GM12874 (cell line): ENCODE measurements around the gene RELB.

Source experiments
- CTCF ChIP-seq: IDR thresholded peaks from 2 replicates; pipeline ENCODE4 v1.5.1; 2011; ENCODE audit warnings: low read depth, mild to moderate bottlenecking, control low read depth, low read length, moderate library complexity; ENCODE audit not compliant: insufficient read depth

Gene RELB

GRCh38 chr19:45058622-45059159 is 57.4 kb downstream of the RELB start:
- no peak for TF ChIP-seq CTCF

GRCh38 chr19:45059258-45059965 is 58.1 kb downstream of the RELB start:
- TF ChIP-seq CTCF = peak; percentile 91

GRCh38 chr19:45061965-45062364 is 60.7 kb downstream of the RELB start:
- TF ChIP-seq CTCF = no peak

- TF ChIP-seq CTCF = no peak
Measured at GRCh38 chr19:45063851-45064801, 62.9 kb downstream of the RELB start.

GRCh38 chr19:45066921-45067661 is 65.8 kb downstream of the RELB start:
- TF ChIP-seq CTCF = no peak

GRCh38 chr19:45068041-45068440 is 66.8 kb downstream of the RELB start:
- no peak for TF ChIP-seq CTCF

GRCh38 chr19:45069056-45069455 is 67.8 kb downstream of the RELB start:
- no peak for TF ChIP-seq CTCF
